Heart right ventricle (tissue), 16 donors: ENCODE data around the gene YOD1. TPM values are rescaled to one million over a fixed set of nuclear protein-coding genes. Genes with fewer than 3 reads are reported as not detected.

ENCODE experiments used
- ATAC-seq, 8 donors: fragments of 200-7000 bp; cut with Tn5 transposase; one replicate each; pipeline ENCODE4 v1.9.1; 2020; ENCODE audit warnings: mild to moderate bottlenecking in 8 of 8, moderate library complexity in 8 of 8, moderate number of reproducible peaks in 1 of 8
- DNase-seq, 2 donors: peaks; one replicate each; pipeline ENCODE4 v3.0.0-alpha.2; 2020
- H3K27ac ChIP-seq, 10 donors: fragments of 200-600 bp; sonication (generic) in 2 of 10; one replicate each; pipeline versions ENCODE4 v1.5.0 to v1.8.0; 2020 to 2022; ENCODE audit warnings: mild to moderate bottlenecking in 3 of 10
- H3K27me3 ChIP-seq, 7 donors: fragments of 200-600 bp; one replicate each; pipeline ENCODE4 v1.8.0; 2021 to 2022; ENCODE audit warnings: mild to moderate bottlenecking in 2 of 7
- H3K36me3 ChIP-seq, 9 donors: fragments of 200-600 bp; sonication (generic) in 1 of 9; one replicate each; pipeline versions ENCODE4 v1.5.0 to v1.8.0; 2020 to 2022; ENCODE audit warnings: mild to moderate bottlenecking in 2 of 9
- H3K4me1 ChIP-seq, 9 donors: fragments of 200-600 bp; sonication (generic) in 1 of 9; one replicate each; pipeline versions ENCODE4 v1.5.0 to v1.8.0; 2020 to 2022; ENCODE audit warnings: mild to moderate bottlenecking in 4 of 9
- H3K4me3 ChIP-seq, 10 donors: fragments of 200-600 bp; sonication (generic) in 2 of 10; one replicate each; pipeline versions ENCODE4 v1.5.0 to v1.8.0; 2020 to 2022; ENCODE audit warnings: mild to moderate bottlenecking in 7 of 10, moderate library complexity in 2 of 10
- H3K9me3 ChIP-seq, 11 donors: fragments of 200-600 bp in 10 of 11; sonication (generic) in 2 of 11; one replicate each; pipeline versions ENCODE4 v1.5.0 to v1.8.0; 2013 to 2022; ENCODE audit warnings: mild to moderate bottlenecking in 2 of 11, control low read depth in 1 of 11, moderate library complexity in 1 of 11
- CTCF ChIP-seq, 9 donors: fragments of 200-600 bp; sonication (generic) in 2 of 9; IDR thresholded peaks; one replicate each; pipeline versions ENCODE4 v1.5.0 to v1.8.0; 2021 to 2022; ENCODE audit warnings: antibody characterized with exemption in 9 of 9, mild to moderate bottlenecking in 5 of 9, moderate library complexity in 1 of 9
- WGBS, 2 donors: extraction: QIAGEN DNeasy Blood & Tissue Kit; methylation state at CpG; one replicate each; pipeline ENCODE4 v1.1.7; 2013; ENCODE audit warnings: inconsistent platforms in 1 of 2; 5-methylcytosine and 5-hydroxymethylcytosine counted together
- intact Hi-C, 10 donors: fragments of 100-400 bp; cut with DNase I; formaldehyde crosslinking; loops; one replicate each; pipeline versions ENCODE4 v1.11.1 to v1.14.2; 2022
- polyA plus RNA-seq, 2 donors: library from polyadenylated mRNA; stranded (reverse); fragments of 200-250 nt; gene quantifications; one replicate each; pipeline ENCODE4 v1.2.3, GENCODE V29; 2013
- total RNA-seq, 10 donors: library from RNA; stranded (reverse); fragmentation: NEBNext Ultra II Directional in 3 of 10; extraction: Animal tissue kit (Norgen Biotek cat#: 25700) in 3 of 10; gene quantifications; one replicate each; pipeline versions ENCODE4 v1.2.1 to v1.2.4, GENCODE V29; 2021 to 2023
- donor health status: Arrhythmogenic right ventricular cardiomyopathy.
- donor health status: ischemic (EF 13 %, LVEDD 7.1; RV severe dilation, severe dysfunction).
- donor health status: healthy with polysubstance abuse.
- donor health status: DM: no; HTN: yes; CAD: no.
- donor health status: DM: no; HTN: no; CAD: no.
- donor health status: ischemic (EF 25% LVEDD 6.9; RV normal size, moderate dysfunction).
- donor health status: ischemic (EF 25% LVEDD 5.7; RV mildly dilated, moderate dysfunction).
- donor health status: healthy.
- donor health status: DM: yes; HTN: yes; CAD: no.
- donor health status: Ischemic cardiomyopathy.
- donor health status: ischemic (EF 35%, LVEDD 5.7; RV mildly dilated, moderate dysfunction).
- donor health status: nonischemic (EF 11% LVEDD 7.7; RV severe dilation, severe dysfunction).
- donor health status: DM: yes; HTN: yes; CAD: no.
- donor health status: PGD.
- donor health status: ischemic (EF 29% LVEDD 5.4; RV normal size, mild dysfunction).
- donor health status: nonischemic (EF 23%, LVEDD 6.1; RV moderate dilation, normal function).

YOD1 gene
- total and polyA plus RNA-seq, 12 donors: 2.6 to 9.1 (median 5.7) TPM

- H3K27ac ChIP-seq: peak overlapping the region; percentile 3 to 94 (median 93)
- ATAC-seq (peak in 1 of 8 donors; percentile 6), DNase-seq (no peak)
- peaks cover 0 to 21% (median 0%) of the 10 kb centered on the region in 9 donors for H3K36me3 ChIP-seq
- WGBS, 2 donors: 27 to 54% methylated on average over 3 of the region's 3 CpGs
- no peak for TF ChIP-seq CTCF (IDR thresholded peaks at IDR 0.05)
- peak overlapping the region in 6 of 10 donors; percentile 5 to 77 (median 13) for H3K4me3 ChIP-seq
- intact Hi-C loops: no loop called here
- H3K4me1 ChIP-seq: peaks cover 9 to 81% (median 39%) of the 10 kb centered on the region in 9 donors
- H3K9me3 ChIP-seq: no peaks in the 10 kb centered on the region
- no peaks in the 10 kb centered on the region for H3K27me3 ChIP-seq
Observed at GRCh38 chr1:207055386-207056001, 4.5 kb upstream of the YOD1 start.

DNA sequence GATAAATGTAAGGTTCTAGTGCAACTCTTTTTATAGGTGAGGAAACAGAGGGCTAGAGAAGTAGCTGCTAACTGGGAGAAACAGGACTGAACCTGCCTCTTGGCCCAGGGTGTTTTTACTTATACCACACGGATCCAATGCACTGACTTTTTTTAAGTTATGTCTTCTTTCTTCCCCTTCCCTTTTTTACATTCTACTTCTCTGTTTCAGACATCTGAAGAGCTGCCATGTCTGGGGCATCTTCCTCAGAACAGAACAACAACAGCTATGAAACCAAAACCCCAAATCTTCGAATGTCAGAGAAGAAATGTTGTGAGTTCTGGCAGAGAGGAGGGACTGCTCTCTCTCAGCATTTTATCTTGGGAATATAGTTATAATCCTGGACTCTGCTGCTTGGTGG is 3.5 kb upstream of the YOD1 start:
- TF ChIP-seq CTCF (IDR thresholded peaks at IDR 0.05): no peak
- Histone ChIP-seq H3K4me1 (peaks cover 6 to 75% (median 36%) of the 10 kb centered on the region in 9 donors), H3K27me3 (no peaks in the 10 kb centered on the region), H3K36me3 (peaks cover 0 to 12% (median 0%) of the 10 kb centered on the region in 9 donors), H3K4me3 (peak overlapping the region in 6 of 10 donors; percentile 3 to 77 (median 30)), H3K27ac (peak overlapping the region in 8 of 10 donors; percentile 86 to 94 (median 93)), H3K9me3 (no peaks in the 10 kb centered on the region)
- WGBS, 2 donors: 47 to 60% methylated on average over 2 of the region's 2 CpGs
- intact Hi-C loops: no loop called here
- ATAC-seq: no peak
- no peak for DNase-seq

DNA sequence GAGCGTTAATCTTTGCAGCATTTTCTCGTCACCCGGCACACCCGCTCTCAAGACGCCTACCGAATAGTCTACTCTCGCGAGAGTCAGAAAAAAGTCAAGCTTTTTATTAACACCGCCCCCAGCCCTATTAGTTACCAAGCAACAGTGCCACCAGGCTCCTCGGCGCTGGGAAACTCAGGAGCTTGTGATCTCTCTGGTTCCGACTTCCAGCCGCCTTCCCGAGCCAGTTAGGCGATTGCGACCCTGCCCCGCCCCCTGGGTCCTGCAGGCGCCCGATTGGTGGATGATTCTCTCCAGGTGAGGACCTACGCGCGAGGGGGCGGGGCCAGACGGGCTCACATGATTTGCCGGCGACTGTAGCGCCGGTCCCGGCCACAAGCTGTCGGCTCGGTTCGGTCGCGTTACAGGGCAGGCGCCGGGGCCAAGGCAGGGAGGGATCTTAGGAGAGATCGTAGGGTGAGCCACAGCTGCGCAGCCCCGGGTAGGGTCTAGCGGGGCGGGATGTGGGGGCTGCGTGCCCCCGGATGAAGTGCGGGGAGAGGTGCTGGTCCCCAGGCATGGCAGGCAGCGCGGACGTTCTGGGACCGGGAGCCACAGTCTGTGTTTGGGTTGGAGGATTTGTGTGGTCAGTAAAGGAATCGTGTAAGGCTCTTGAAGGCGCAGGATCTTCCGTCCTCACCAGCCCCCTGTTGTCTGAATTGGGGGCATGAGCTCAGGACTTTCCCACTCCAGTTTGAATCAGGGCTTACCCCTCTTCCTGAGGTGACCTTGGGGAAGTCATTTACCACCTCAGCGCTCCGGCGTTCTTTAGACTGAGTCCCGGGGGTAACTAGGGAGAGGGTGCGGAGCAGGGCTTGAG is 2.1 kb upstream of the YOD1 start, which contains the start of gene PFKFB2:
Gene PFKFB2 (plus strand): TSS at position 365 of the 859 bp plus-strand sequence. CDS start 1,443 bp downstream, outside the sequence.
- Histone ChIP-seq H3K4me1 (peaks cover 10 to 76% (median 41%) of the 10 kb centered on the region in 9 donors), H3K27me3 (no peaks in the 10 kb centered on the region), H3K27ac (peak within 1 kb of the TSS; percentile 76 to 94 (median 93)), H3K36me3 (peaks cover 0 to 24% (median 9%) of the 10 kb centered on the region in 9 donors), H3K4me3 (peak within 1 kb of the TSS; percentile 43 to 86 (median 70)), H3K9me3 (no peaks in the 10 kb centered on the region)
- intact Hi-C loops: no loop called here
- ATAC-seq (peak; percentile 82 to 94 (median 92)), DNase-seq (peak; percentile 94 to 96)
- peak in 6 of 9 donors; percentile 7 to 44 (median 26) for TF ChIP-seq CTCF (IDR thresholded peaks at IDR 0.05)
- 2 to 3% methylated on average over 56 of the region's 56 CpGs for WGBS, 2 donors
